Keratinocyte (primary cell): ENCODE measurements around the gene LRTM1. TPM values are rescaled to one million over a fixed set of nuclear protein-coding genes. Genes with fewer than 3 reads are reported as not detected.
A peak's percentile ranks its signal among the peaks of the same experiment; 100 is the strongest.

Experiments used
- DNase-seq: peaks from one replicate; pipeline ENCODE4 v3.0.0-alpha.2; 2011; ENCODE audit warnings: low read depth, missing footprints, low spot score
- FAIRE-seq: peaks from 2 replicates; lab custom pipeline; 2011; peaks lifted over from hg19 to GRCh38; lab: Jason Lieb, UNC
- H2AFZ ChIP-seq: 2 replicates; pipeline ENCODE4 v1.6.0; 2012; ENCODE audit warnings: low read length, control low read depth, inconsistent platforms; ENCODE audit not compliant: control insufficient read depth
- H3K27ac ChIP-seq: 2 replicates; pipeline ENCODE4 v1.5.1; 2011; ENCODE audit warnings: low read length; ENCODE audit not compliant: control insufficient read depth, insufficient read depth
- H3K27me3 ChIP-seq: 3 replicates; pipeline ENCODE4 v1.6.0; 2011; ENCODE audit warnings: low read length; ENCODE audit not compliant: control insufficient read depth, insufficient read depth; ENCODE audit errors: extremely low read depth
- H3K36me3 ChIP-seq, 2 experiments: 2 replicates in 1 of 2; 3 replicates in 1 of 2; pipeline ENCODE4 v1.5.1; 2011; ENCODE audit warnings: low read length in 2 of 2, mild to moderate bottlenecking in 1 of 2; ENCODE audit not compliant: control insufficient read depth in 2 of 2, insufficient read depth in 2 of 2; ENCODE audit errors: extremely low read depth in 1 of 2
- H3K4me1 ChIP-seq: 3 replicates; pipeline ENCODE4 v1.5.1; 2011; ENCODE audit warnings: low read length; ENCODE audit not compliant: control insufficient read depth, insufficient read depth; ENCODE audit errors: extremely low read depth
- H3K4me2 ChIP-seq: 3 replicates; pipeline ENCODE4 v1.6.0; 2011; ENCODE audit warnings: low read depth, low read length; ENCODE audit not compliant: control insufficient read depth, insufficient read depth; ENCODE audit errors: extremely low read depth
- H3K4me3 ChIP-seq, 3 experiments: fragments of 200-600 bp in 1 of 3; sonication (generic) in 1 of 3; 2 replicates in 2 of 3; 3 replicates in 1 of 3; pipeline ENCODE4 v1.5.1; 2011 to 2016; ENCODE audit warnings: low read length in 3 of 3, mild to moderate bottlenecking in 3 of 3, control low read depth in 2 of 3, inconsistent platforms in 1 of 3, low read depth in 1 of 3, mixed read lengths in 1 of 3, mixed run types in 1 of 3, moderate library complexity in 1 of 3; ENCODE audit not compliant: control insufficient read depth in 2 of 3, insufficient read depth in 2 of 3; ENCODE audit errors: extremely low read depth in 1 of 3
- H3K79me2 ChIP-seq: 2 replicates; pipeline ENCODE4 v1.6.0; 2012; ENCODE audit warnings: low read length; ENCODE audit not compliant: control insufficient read depth, insufficient read depth
- H3K9ac ChIP-seq: 3 replicates; pipeline ENCODE4 v1.6.0; 2011; ENCODE audit warnings: low read length; ENCODE audit not compliant: control insufficient read depth, insufficient read depth; ENCODE audit errors: extremely low read depth
- H3K9me1 ChIP-seq: 3 replicates; pipeline ENCODE4 v1.6.0; 2011; ENCODE audit warnings: low read length; ENCODE audit not compliant: control insufficient read depth, insufficient read depth; ENCODE audit errors: extremely low read depth
- H3K9me3 ChIP-seq: 2 replicates; pipeline ENCODE4 v1.5.1; 2012; ENCODE audit warnings: low read depth, low read length; ENCODE audit not compliant: control insufficient read depth
- H4K20me1 ChIP-seq: 3 replicates; pipeline ENCODE4 v1.6.0; 2011; ENCODE audit warnings: low read length; ENCODE audit not compliant: control insufficient read depth, insufficient read depth; ENCODE audit errors: extremely low read depth
- EZH2 ChIP-seq: IDR thresholded peaks from one replicate; pipeline ENCODE4 v1.6.1; 2012; ENCODE audit warnings: inconsistent platforms, mild to moderate bottlenecking, low read length, moderate library complexity
- dilution Hi-C: fragments of 300-500 bp; cut with MboI; formaldehyde crosslinking; loops from one replicate; pipeline ENCODE4 v1.7.0; 2020; ENCODE audit warnings: low sequenced_read_pairs; ENCODE audit not compliant: extremely low pct_ligation_motif_present
- polyA plus RNA-seq, 5 experiments: library from polyadenylated mRNA; depleted of rRNA in 3 of 5; stranded (reverse) in 3 of 5; stranded (forward) in 1 of 5; unstranded in 1 of 5; fragments of >200 nt; gene quantifications; 1 replicate in 1 of 5; 2 replicates in 3 of 5; 3 replicates in 1 of 5; pipeline versions ENCODE4 v1.2.1 to v1.2.3, GENCODE V29; 2011 to 2012; ENCODE audit warnings: missing spikeins in 2 of 5, low read depth in 1 of 5, low replicate concordance in 1 of 5
- TF ChIP-seq, protein P1 (sequence below), 3 experiments: IDR thresholded peaks in 1 of 3; conservative IDR thresholded peaks in 1 of 3; optimal IDR thresholded peaks in 1 of 3; 2 replicates in 2 of 3; 3 replicates in 1 of 3; pipeline versions ENCODE3 to v1.5.1; 2011; ENCODE audit warnings: low read length in 3 of 3, mild to moderate bottlenecking in 3 of 3, moderate library complexity in 2 of 3, control low read depth in 1 of 3, inconsistent platforms in 1 of 3; ENCODE audit not compliant: insufficient read depth in 2 of 3; ENCODE audit errors: extremely low read depth in 1 of 3

The LRTM1 gene
- polyA plus RNA-seq, 1 donor (not counting 4 experiments of a cell fraction or from before 2014, with no cell fraction given), result not detected

DNA sequence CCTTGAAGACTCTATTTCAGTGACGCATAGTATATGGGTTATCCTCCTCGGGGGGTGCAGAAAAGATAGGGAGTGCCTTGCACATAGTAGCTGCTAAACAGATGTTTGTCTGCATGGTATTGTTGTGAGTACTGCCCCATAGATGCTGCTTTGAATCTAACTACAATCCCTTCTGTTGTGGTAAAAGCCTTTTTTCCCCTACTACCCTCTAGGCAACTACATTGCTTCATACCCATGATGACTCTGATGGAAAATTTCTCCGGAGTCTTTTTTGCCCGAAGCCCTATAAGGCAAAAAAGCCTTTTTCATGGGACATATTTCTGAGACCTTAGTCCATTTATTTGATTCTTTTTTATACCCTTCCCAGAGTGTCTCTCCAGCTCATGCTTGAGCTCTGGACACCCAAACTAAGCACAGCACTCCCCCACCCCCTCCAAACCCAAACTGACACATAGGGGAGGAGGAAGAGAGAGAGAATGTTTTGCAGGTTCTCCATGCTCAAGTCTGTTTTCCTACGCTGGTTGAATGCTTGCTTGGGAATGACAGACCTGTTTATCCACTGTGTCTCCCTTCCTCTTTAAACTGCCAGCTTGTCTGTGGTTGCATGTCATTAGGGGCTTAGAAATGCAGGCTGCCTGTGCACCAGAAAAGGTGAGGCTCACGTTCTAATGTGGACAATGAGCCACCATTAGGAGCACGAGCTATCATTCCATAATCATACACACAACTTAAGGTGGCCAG, 52.9 kb downstream of the LRTM1 start:
- dilution Hi-C loops, result no loop called here
- Histone ChIP-seq H3K9me3 (no peaks in the 10 kb centered on the region), H3K4me3 (no peak overlapping the region), H4K20me1 (no peaks in the 10 kb centered on the region), H3K27me3 (no peaks in the 10 kb centered on the region), H3K9me1 (no peaks in the 10 kb centered on the region), H3K4me1 (no peaks in the 10 kb centered on the region), H3K36me3 (no peaks in the 10 kb centered on the region), H3K4me2 (no peak overlapping the region), H2AFZ (no peak overlapping the region), H3K79me2 (no peaks in the 10 kb centered on the region), H3K9ac (no peak overlapping the region), H3K27ac (no peak overlapping the region)
- TF ChIP-seq, protein P1, sequence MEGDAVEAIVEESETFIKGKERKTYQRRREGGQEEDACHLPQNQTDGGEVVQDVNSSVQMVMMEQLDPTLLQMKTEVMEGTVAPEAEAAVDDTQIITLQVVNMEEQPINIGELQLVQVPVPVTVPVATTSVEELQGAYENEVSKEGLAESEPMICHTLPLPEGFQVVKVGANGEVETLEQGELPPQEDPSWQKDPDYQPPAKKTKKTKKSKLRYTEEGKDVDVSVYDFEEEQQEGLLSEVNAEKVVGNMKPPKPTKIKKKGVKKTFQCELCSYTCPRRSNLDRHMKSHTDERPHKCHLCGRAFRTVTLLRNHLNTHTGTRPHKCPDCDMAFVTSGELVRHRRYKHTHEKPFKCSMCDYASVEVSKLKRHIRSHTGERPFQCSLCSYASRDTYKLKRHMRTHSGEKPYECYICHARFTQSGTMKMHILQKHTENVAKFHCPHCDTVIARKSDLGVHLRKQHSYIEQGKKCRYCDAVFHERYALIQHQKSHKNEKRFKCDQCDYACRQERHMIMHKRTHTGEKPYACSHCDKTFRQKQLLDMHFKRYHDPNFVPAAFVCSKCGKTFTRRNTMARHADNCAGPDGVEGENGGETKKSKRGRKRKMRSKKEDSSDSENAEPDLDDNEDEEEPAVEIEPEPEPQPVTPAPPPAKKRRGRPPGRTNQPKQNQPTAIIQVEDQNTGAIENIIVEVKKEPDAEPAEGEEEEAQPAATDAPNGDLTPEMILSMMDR (optimal IDR thresholded peaks at IDR 0.05 in 1 of 3, IDR thresholded peaks at IDR 0.05 in 1 of 3, conservative IDR thresholded peaks at IDR 0.05 in 1 of 3; ENCODE audit: extremely low read depth in 1 of 3, insufficient read depth in 2 of 3, low read length in 3 of 3), result no peak
- no peak for TF ChIP-seq EZH2
- FAIRE-seq (peak; percentile 9), DNase-seq (no peak)

DNA sequence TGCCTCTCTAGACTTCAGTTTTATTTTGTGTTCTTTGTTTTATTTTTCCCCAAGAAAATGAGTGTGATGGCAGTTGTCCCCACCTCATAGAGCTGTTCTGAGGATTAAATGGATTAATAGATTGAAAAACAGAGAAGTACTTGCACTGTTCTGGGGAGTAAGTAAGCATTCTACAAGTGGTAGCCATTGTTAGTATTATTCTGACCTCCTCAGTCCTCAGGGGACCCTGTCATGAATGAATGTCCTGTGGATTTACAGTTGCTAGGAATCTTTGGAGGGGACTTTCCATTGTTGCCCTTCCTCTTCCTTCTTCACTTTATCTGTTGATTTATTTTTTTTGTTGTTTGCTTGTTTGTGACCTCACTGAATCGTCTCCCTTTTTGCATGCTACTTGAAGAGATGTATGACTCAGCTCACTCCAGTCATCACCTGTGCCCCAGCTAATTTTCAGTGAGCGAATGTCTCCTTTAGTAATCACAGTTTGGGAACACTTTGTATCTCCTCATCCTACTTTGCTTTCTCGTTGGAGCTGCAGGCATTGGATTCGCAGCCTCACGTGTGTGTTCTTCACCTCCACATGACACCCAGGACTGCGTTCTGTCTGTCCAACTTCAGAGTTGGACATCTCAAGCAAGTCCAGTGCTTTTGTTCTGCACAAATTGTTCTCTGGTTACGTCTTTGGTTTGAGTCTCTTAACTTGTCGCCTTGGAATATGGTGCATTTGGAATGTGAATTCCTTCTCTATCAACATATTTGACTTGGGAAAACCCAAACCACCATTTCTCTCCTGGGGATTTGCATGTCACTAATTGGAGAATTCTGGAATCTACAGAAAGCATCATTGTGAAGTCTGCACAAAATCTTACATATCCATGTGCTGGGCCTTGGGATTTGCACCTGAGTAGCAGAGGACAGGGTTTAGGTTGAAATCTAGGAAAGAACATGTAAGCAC, 54.5 kb downstream of the LRTM1 start:
- Histone ChIP-seq H3K79me2 (no peaks in the 10 kb centered on the region), H4K20me1 (no peaks in the 10 kb centered on the region), H3K27ac (no peak overlapping the region), H2AFZ (no peak overlapping the region), H3K4me1 (no peaks in the 10 kb centered on the region), H3K9ac (no peak overlapping the region), H3K4me2 (no peak overlapping the region), H3K4me3 (no peak overlapping the region), H3K27me3 (no peaks in the 10 kb centered on the region), H3K9me3 (no peaks in the 10 kb centered on the region), H3K36me3 (no peaks in the 10 kb centered on the region), H3K9me1 (no peaks in the 10 kb centered on the region)
- DNase-seq, result no peak
- no peak for FAIRE-seq
- TF ChIP-seq EZH2, result no peak
- TF ChIP-seq, protein P1 (optimal IDR thresholded peaks at IDR 0.05 in 1 of 3, IDR thresholded peaks at IDR 0.05 in 1 of 3, conservative IDR thresholded peaks at IDR 0.05 in 1 of 3; ENCODE audit: extremely low read depth in 1 of 3, insufficient read depth in 2 of 3, low read length in 3 of 3), result no peak
- dilution Hi-C loops, result no loop called here
